Measurements from ENCODE around the gene PLEKHA7.

PLEKHA7 gene

GRCh38 chr11:16811136-16812020 is 202.8 kb downstream of the PLEKHA7 start:
- in situ Hi-C loops (cut with HindIII; ENCODE audit: low pct_ligation_motif_present, low pct_unique_long_range_greater_than_20kb, low sequenced_read_pairs), result no loop called here

GRCh38 chr11:16809886-16810668 is 204.1 kb downstream of the PLEKHA7 start:
- DNase-seq, result peak; percentile 11
- in situ Hi-C loops (cut with HindIII; ENCODE audit: low pct_ligation_motif_present, low pct_unique_long_range_greater_than_20kb, low sequenced_read_pairs), result no loop called here

More at GRCh38 chr11:16811136-16812020, 202.8 kb downstream of the PLEKHA7 start:
- DNase-seq, result no peak

GRCh38 chr11:16807306-16807705 is 206.9 kb downstream of the PLEKHA7 start:
- in situ Hi-C loops (cut with HindIII; ENCODE audit: low pct_ligation_motif_present, low pct_unique_long_range_greater_than_20kb, low sequenced_read_pairs), result no loop called here
- no peak for DNase-seq

GRCh38 chr11:16806791-16807190 is 207.4 kb downstream of the PLEKHA7 start:
- in situ Hi-C loops (cut with HindIII; ENCODE audit: low pct_ligation_motif_present, low pct_unique_long_range_greater_than_20kb, low sequenced_read_pairs), result no loop called here
- no peak for DNase-seq

GRCh38 chr11:16805938-16806337 is 208.3 kb downstream of the PLEKHA7 start:
- DNase-seq, result no peak
- in situ Hi-C loops (cut with HindIII; ENCODE audit: low pct_ligation_motif_present, low pct_unique_long_range_greater_than_20kb, low sequenced_read_pairs), result no loop called here

GRCh38 chr11:16804104-16804947 is 209.9 kb downstream of the PLEKHA7 start:
- no peak for DNase-seq
- in situ Hi-C loops (cut with HindIII; ENCODE audit: low pct_ligation_motif_present, low pct_unique_long_range_greater_than_20kb, low sequenced_read_pairs), result no loop called here

GRCh38 chr11:16801288-16801980 is 212.8 kb downstream of the PLEKHA7 start:
- no peak for DNase-seq
- in situ Hi-C loops (cut with HindIII; ENCODE audit: low pct_ligation_motif_present, low pct_unique_long_range_greater_than_20kb, low sequenced_read_pairs), result no loop called here

- no peak for DNase-seq
- in situ Hi-C loops (cut with HindIII; ENCODE audit: low pct_ligation_motif_present, low pct_unique_long_range_greater_than_20kb, low sequenced_read_pairs), result no loop called here
Measured at GRCh38 chr11:16800382-16800781, 213.8 kb downstream of the PLEKHA7 start.

- DNase-seq, result no peak
- in situ Hi-C loops (cut with HindIII; ENCODE audit: low pct_ligation_motif_present, low pct_unique_long_range_greater_than_20kb, low sequenced_read_pairs), result no loop called here
Measured at GRCh38 chr11:16799890-16800289, 214.3 kb downstream of the PLEKHA7 start.

- no peak for DNase-seq
Measured at GRCh38 chr11:16799221-16799620, 215.0 kb downstream of the PLEKHA7 start.

GRCh38 chr11:16797776-16798175 is 216.4 kb downstream of the PLEKHA7 start:
- in situ Hi-C loops (cut with HindIII; ENCODE audit: low pct_ligation_motif_present, low pct_unique_long_range_greater_than_20kb, low sequenced_read_pairs), result no loop called here
- no peak for DNase-seq

More at GRCh38 chr11:16799221-16799620, 215.0 kb downstream of the PLEKHA7 start:
- in situ Hi-C loops (cut with HindIII; ENCODE audit: low pct_ligation_motif_present, low pct_unique_long_range_greater_than_20kb, low sequenced_read_pairs), result no loop called here

- no peak for DNase-seq
- in situ Hi-C loops (cut with HindIII; ENCODE audit: low pct_ligation_motif_present, low pct_unique_long_range_greater_than_20kb, low sequenced_read_pairs), result no loop called here
Measured at GRCh38 chr11:16796311-16796710, 217.9 kb downstream of the PLEKHA7 start.

- in situ Hi-C loops (cut with HindIII; ENCODE audit: low pct_ligation_motif_present, low pct_unique_long_range_greater_than_20kb, low sequenced_read_pairs), result no loop called here
- DNase-seq, result no peak
Measured at GRCh38 chr11:16795146-16795545, 219.1 kb downstream of the PLEKHA7 start.

GRCh38 chr11:16794047-16794818 is 220.0 kb downstream of the PLEKHA7 start:
- no peak for DNase-seq
- in situ Hi-C loops (cut with HindIII; ENCODE audit: low pct_ligation_motif_present, low pct_unique_long_range_greater_than_20kb, low sequenced_read_pairs), result no loop called here

- no peak for DNase-seq
- in situ Hi-C loops (cut with HindIII; ENCODE audit: low pct_ligation_motif_present, low pct_unique_long_range_greater_than_20kb, low sequenced_read_pairs), result no loop called here
Measured at GRCh38 chr11:16793511-16793910, 220.7 kb downstream of the PLEKHA7 start.

GRCh38 chr11:16793009-16793408 is 221.2 kb downstream of the PLEKHA7 start:
- DNase-seq, result no peak
- in situ Hi-C loops (cut with HindIII; ENCODE audit: low pct_ligation_motif_present, low pct_unique_long_range_greater_than_20kb, low sequenced_read_pairs), result no loop called here

- in situ Hi-C loops (cut with HindIII; ENCODE audit: low pct_ligation_motif_present, low pct_unique_long_range_greater_than_20kb, low sequenced_read_pairs), result no loop called here
- no peak for DNase-seq
Measured at GRCh38 chr11:16792426-16792825, 221.8 kb downstream of the PLEKHA7 start.
